ENCODE data around the gene CASP8AP2. TPM values are rescaled to one million over a fixed set of nuclear protein-coding genes. Genes with fewer than 3 reads are reported as not detected.
A peak's percentile ranks its signal among the peaks of the same experiment; 100 is the strongest.

The CASP8AP2 gene
- total RNA-seq, 6 donors from 2014 or later: 9.6 to 26.5 (median 13.3) TPM

DNA sequence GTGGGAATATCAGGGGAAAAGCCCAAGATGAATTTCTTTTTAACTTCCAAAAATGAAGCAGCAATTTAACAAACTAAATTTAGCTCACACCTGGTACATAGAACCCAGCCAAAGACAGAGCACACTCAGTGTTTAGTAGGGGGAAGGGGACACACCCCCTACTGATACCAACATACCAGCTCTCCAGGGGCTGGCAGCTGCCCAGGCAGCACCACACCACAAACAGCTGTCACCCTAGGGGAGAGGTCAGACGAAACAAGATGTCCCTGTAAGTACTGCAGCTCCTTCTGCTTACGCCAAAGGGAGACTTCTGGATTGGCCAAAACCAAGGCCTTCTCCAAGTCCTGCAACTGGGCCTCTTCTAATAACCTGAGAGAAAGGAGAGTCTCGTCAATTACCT lies 36.1 kb upstream of the CASP8AP2 start:
- H3K4me1 ChIP-seq: no peaks in the 10 kb centered on the region
- H3K4me3 ChIP-seq: no peak overlapping the region
- DNase-seq (no peak), ATAC-seq (ENCODE audit: low FRiP score in 2 of 2) (no peak)
- TF ChIP-seq EP300 (IDR thresholded peaks at IDR 0.05) (no peak), POLR2A (IDR thresholded peaks at IDR 0.05) (no peak), POLR2AphosphoS5 (IDR thresholded peaks at IDR 0.05) (no peak)
- TF ChIP-seq, protein P1, sequence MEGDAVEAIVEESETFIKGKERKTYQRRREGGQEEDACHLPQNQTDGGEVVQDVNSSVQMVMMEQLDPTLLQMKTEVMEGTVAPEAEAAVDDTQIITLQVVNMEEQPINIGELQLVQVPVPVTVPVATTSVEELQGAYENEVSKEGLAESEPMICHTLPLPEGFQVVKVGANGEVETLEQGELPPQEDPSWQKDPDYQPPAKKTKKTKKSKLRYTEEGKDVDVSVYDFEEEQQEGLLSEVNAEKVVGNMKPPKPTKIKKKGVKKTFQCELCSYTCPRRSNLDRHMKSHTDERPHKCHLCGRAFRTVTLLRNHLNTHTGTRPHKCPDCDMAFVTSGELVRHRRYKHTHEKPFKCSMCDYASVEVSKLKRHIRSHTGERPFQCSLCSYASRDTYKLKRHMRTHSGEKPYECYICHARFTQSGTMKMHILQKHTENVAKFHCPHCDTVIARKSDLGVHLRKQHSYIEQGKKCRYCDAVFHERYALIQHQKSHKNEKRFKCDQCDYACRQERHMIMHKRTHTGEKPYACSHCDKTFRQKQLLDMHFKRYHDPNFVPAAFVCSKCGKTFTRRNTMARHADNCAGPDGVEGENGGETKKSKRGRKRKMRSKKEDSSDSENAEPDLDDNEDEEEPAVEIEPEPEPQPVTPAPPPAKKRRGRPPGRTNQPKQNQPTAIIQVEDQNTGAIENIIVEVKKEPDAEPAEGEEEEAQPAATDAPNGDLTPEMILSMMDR (IDR thresholded peaks at IDR 0.05): no peak
- H3K27ac ChIP-seq: no peak overlapping the region
- H3K27me3 ChIP-seq: no peaks in the 10 kb centered on the region
- no peaks in the 10 kb centered on the region for H3K9me3 ChIP-seq
- WGBS, 2 donors: 96 to 98% methylated on average over 3 of the region's 3 CpGs
- peaks cover 0 to 60% (median 12%) of the 10 kb centered on the region in 4 donors for H3K36me3 ChIP-seq

GRCh38 chr6:89794324-89794723 lies 35.4 kb upstream of the CASP8AP2 start:
- no peak overlapping the region for H3K27ac ChIP-seq
- H3K4me1 ChIP-seq: no peaks in the 10 kb centered on the region
- no peak overlapping the region for H3K4me3 ChIP-seq
- DNase-seq (no peak), ATAC-seq (ENCODE audit: low FRiP score in 2 of 2) (no peak)
- WGBS, 2 donors: 82 to 83% methylated on average over 6 of the region's 6 CpGs
- TF ChIP-seq EP300 (IDR thresholded peaks at IDR 0.05) (no peak), POLR2A (IDR thresholded peaks at IDR 0.05) (no peak), POLR2AphosphoS5 (IDR thresholded peaks at IDR 0.05) (no peak)
- TF ChIP-seq, protein P1 (IDR thresholded peaks at IDR 0.05): no peak
- H3K9me3 ChIP-seq: no peaks in the 10 kb centered on the region
- no peaks in the 10 kb centered on the region for H3K27me3 ChIP-seq
- peaks cover 0 to 58% (median 14%) of the 10 kb centered on the region in 4 donors for H3K36me3 ChIP-seq

DNA sequence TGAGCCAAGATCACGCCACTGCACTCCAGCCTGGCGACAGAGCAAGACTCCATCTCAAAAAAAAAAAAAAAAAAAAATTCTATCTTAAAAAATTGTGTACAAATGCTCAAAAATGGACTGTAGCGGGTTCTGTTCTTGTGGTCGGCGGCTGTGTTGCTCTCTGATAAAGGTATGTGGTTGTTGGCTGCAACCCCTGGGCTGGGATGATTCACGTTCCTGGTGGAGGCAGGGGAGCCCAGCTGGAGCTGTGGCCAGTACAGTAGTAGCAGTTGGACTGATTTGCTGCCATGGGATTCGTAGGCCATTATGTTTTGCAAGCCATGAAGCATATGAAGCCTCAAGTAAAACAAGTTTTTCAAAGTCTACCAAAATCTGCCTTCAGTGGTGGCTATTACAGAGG lies 32.4 kb upstream of the CASP8AP2 start:
- DNase-seq (no peak), ATAC-seq (ENCODE audit: low FRiP score in 2 of 2) (peak in 1 of 2 donors; percentile 76)
- 82 to 88% methylated on average over 7 of the region's 7 CpGs for WGBS, 2 donors
- no peak for TF ChIP-seq POLR2A (IDR thresholded peaks at IDR 0.05)
- no peak for TF ChIP-seq EP300 (IDR thresholded peaks at IDR 0.05)
- TF ChIP-seq, protein P1 (IDR thresholded peaks at IDR 0.05): no peak
- TF ChIP-seq POLR2AphosphoS5 (IDR thresholded peaks at IDR 0.05): no peak
- Histone ChIP-seq H3K27me3 (no peaks in the 10 kb centered on the region), H3K36me3 (peaks cover 0 to 66% (median 20%) of the 10 kb centered on the region in 4 donors), H3K4me3 (no peak overlapping the region), H3K27ac (no peak overlapping the region), H3K4me1 (no peaks in the 10 kb centered on the region), H3K9me3 (no peaks in the 10 kb centered on the region)

DNA sequence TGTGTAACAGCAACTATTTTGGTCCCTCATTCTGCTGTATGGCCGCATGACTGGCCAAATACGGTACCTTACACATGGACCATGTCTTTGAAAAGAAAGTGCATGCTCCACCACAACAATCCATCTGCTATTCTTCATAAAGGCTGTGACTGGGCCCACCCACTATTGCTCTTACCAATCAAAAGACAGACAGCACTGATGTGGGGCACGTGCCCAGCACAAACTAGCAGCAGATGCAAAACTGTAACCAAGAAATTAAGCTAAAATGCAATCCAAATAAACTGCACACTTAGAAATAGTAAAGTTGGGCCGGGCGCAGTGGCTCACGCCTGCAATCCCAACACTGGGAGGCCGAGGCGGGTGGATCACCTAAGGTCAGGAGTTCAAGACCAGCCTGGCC lies 30.6 kb upstream of the CASP8AP2 start:
- Histone ChIP-seq H3K27ac (no peak overlapping the region), H3K9me3 (no peaks in the 10 kb centered on the region), H3K27me3 (no peaks in the 10 kb centered on the region), H3K36me3 (peaks cover 0 to 55% (median 14%) of the 10 kb centered on the region in 4 donors), H3K4me3 (no peak overlapping the region), H3K4me1 (no peaks in the 10 kb centered on the region)
- DNase-seq (peak in 1 of 2 donors; percentile 25), ATAC-seq (ENCODE audit: low FRiP score in 2 of 2) (no peak)
- WGBS, 2 donors: 96 to 97% methylated on average over 8 of the region's 8 CpGs
- TF ChIP-seq, protein P1 (IDR thresholded peaks at IDR 0.05): no peak
- TF ChIP-seq POLR2AphosphoS5 (IDR thresholded peaks at IDR 0.05) (no peak), POLR2A (IDR thresholded peaks at IDR 0.05) (no peak), EP300 (IDR thresholded peaks at IDR 0.05) (no peak)

DNA sequence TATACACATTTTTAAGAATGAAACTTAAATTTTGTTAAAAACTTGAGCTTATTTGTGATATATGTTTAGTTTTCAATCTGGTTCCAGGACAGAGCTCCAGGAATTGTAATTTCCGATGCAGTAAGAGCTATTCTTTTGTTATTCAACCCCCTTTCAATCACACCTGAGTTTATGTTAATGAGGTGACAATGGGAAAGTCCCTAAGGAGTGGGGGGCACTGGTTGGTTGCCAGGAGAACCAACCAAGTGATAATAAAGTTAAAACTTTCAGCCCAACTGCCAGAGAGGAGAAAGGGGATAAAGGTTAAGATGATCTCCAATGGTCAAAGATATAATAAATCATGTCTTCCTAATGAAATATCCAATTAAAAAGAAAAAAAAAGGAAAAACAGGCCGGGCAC lies 29.9 kb upstream of the CASP8AP2 start:
- TF ChIP-seq EP300 (IDR thresholded peaks at IDR 0.05) (no peak), POLR2A (IDR thresholded peaks at IDR 0.05) (no peak), POLR2AphosphoS5 (IDR thresholded peaks at IDR 0.05) (no peak)
- TF ChIP-seq, protein P1 (IDR thresholded peaks at IDR 0.05): no peak
- no peaks in the 10 kb centered on the region for H3K9me3 ChIP-seq

More for the DNA sequence above, 29.9 kb upstream of the CASP8AP2 start:
- no peak for DNase-seq
- Histone ChIP-seq H3K27ac (no peak overlapping the region), H3K4me1 (no peaks in the 10 kb centered on the region), H3K27me3 (no peaks in the 10 kb centered on the region), H3K36me3 (peaks cover 0 to 49% (median 13%) of the 10 kb centered on the region in 4 donors), H3K4me3 (no peak overlapping the region)
- ATAC-seq (ENCODE audit: low FRiP score in 2 of 2): no peak
- WGBS, 2 donors: 80 to 86% methylated on average over 2 of the region's 2 CpGs
